Sigmoid colon (tissue), 4 donors: Measurements from ENCODE around the gene NUCKS1.

Experiments used
- CTCF ChIP-seq, 4 experiments: fragments of 450-650 bp in 3 of 4; fragments of 200-600 bp in 1 of 4; IDR thresholded peaks; one replicate each; pipeline ENCODE4 v1.5.1; 2016 to 2019; ENCODE audit warnings: antibody characterized with exemption in 4 of 4, mild to moderate bottlenecking in 3 of 4, moderate library complexity in 2 of 4
- EP300 ChIP-seq, 4 donors: sonication (generic); formaldehyde crosslinking; IDR thresholded peaks; one replicate each; pipeline ENCODE4 v1.6.1; 2017; ENCODE audit warnings: antibody characterized with exemption in 4 of 4
- POLR2A ChIP-seq, 2 donors: fragments of 450-650 bp; IDR thresholded peaks; one replicate each; pipeline ENCODE4 v1.6.1; 2016; ENCODE audit warnings: antibody characterized with exemption in 2 of 2, mild to moderate bottlenecking in 2 of 2, moderate library complexity in 2 of 2
- POLR2AphosphoS5 ChIP-seq, 4 donors: sonication (generic); formaldehyde crosslinking; IDR thresholded peaks; one replicate each; pipeline ENCODE4 v1.6.1; 2017; ENCODE audit warnings: antibody characterized with exemption in 4 of 4

- TF ChIP-seq CTCF (IDR thresholded peaks at IDR 0.05) (no peak), EP300 (IDR thresholded peaks at IDR 0.05) (no peak), POLR2AphosphoS5 (IDR thresholded peaks at IDR 0.05) (no peak), POLR2A (IDR thresholded peaks at IDR 0.05) (no peak)
Observed at GRCh38 chr1:205689479-205689878, 60.5 kb downstream of the NUCKS1 start.
